ENCODE data around the gene PRRX2. TPM values are rescaled to one million over a fixed set of nuclear protein-coding genes. Genes with fewer than 3 reads are reported as not detected.
A peak's percentile ranks its signal among the peaks of the same experiment; 100 is the strongest.

PRRX2 gene
- total and polyA plus RNA-seq, 2 of the 4 experiments (the other 2 are of a cell fraction), result 12.7 to 35.5 TPM

DNA sequence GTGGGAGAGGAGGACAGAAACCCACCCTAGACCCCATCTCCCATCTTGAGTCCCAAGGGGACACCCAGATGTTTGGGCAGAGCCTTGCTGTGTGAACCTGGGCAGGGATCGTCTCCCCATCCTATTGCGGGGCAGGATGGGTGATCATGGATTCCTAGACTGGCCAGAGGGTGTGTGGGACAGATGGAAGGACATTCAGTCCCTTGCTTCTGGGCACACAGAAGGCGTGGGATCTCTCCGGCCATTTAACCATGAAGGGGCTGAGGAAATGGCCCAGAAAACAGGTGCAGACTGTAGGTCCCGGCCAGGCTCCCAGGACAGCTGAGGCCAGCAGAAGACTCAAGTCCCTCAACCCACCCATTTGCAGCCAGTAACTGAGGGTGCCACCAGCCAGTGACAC is 57.5 kb downstream of the PRRX2 start:
- Histone ChIP-seq H3K4me1 (ENCODE audit: control insufficient read depth, insufficient read depth, low read length) (peaks cover 8% of the 10 kb centered on the region; the same call in 1 of the 2 replicates), H3K14ac (replicated peaks; ENCODE audit: low read depth, low read length) (no peak overlapping the region), H3K4me2 (ENCODE audit: low read depth, low read length) (no peak overlapping the region), H2AFZ (replicated peaks; ENCODE audit: low read length, poor library complexity) (no peak overlapping the region), H4K8ac (ENCODE audit: low read depth in 2 of 2, low read length in 2 of 2) (no peak overlapping the region), H2BK120ac (ENCODE audit: low read depth, low read length) (no peak overlapping the region), H3K79me1 (ENCODE audit: low read depth in 1 of 2, low read length in 2 of 2) (peaks cover 0 to 20% of the 10 kb centered on the region in 2 experiments; a peak in 3 of 4 replicates), H3K36me3 (ENCODE audit: control insufficient read depth, insufficient read depth, low read length) (peaks cover 33% of the 10 kb centered on the region), H2BK15ac (ENCODE audit: low read depth, low read length) (no peak overlapping the region), H3K4me3 (ENCODE audit: insufficient read depth, low read depth, low read length) (no peak overlapping the region), H3K9me3 (ENCODE audit: control insufficient read depth, insufficient read depth, low read length) (no peaks in the 10 kb centered on the region), H2AK9ac (replicated peaks; ENCODE audit: low read depth, low read length, poor library complexity) (no peak overlapping the region), H3K27me3 (ENCODE audit: control insufficient read depth, insufficient read depth, low read length) (no peaks in the 10 kb centered on the region), H3K56ac (ENCODE audit: extremely low read depth, insufficient read depth, low read length) (no peak overlapping the region), H3K9me1 (ENCODE audit: insufficient read depth, low read length) (peaks cover 14% of the 10 kb centered on the region), H3K23ac (ENCODE audit: low read depth, low read length) (no peak overlapping the region), H3K27ac (ENCODE audit: insufficient read depth, low read length) (no peak overlapping the region), H3K18ac (ENCODE audit: low read depth, low read length) (no peak overlapping the region), H4K91ac (ENCODE audit: insufficient read depth, low read depth, low read length) (no peak overlapping the region), H2AK5ac (ENCODE audit: low read depth, low read length) (0 out of 2 replicates have a peak overlapping the region, but pooled peaks have one; percentile 28), H4K20me1 (ENCODE audit: insufficient read depth, low read length) (peaks cover 4% of the 10 kb centered on the region; the same call in 1 of the 2 replicates), H2BK20ac (ENCODE audit: low read depth, low read length) (no peak overlapping the region), H2BK5ac (ENCODE audit: low read depth, low read length, poor library complexity, severe bottlenecking) (no peak overlapping the region), H3K4ac (ENCODE audit: low read depth, low read length) (no peak overlapping the region), H4K5ac (ENCODE audit: low read depth, low read length) (no peak overlapping the region), H3K9ac (ENCODE audit: low read depth, low read length) (no peak overlapping the region)
- no peak for DNase-seq
- intact Hi-C loops (cut with micrococcal nuclease) (no loop called here), dilution Hi-C loops (cut with HindIII; ENCODE audit: low sequenced_read_pairs, unreplicated experiment) (no loop called here), in situ Hi-C loops (cut with MboI; ENCODE audit: low sequenced_read_pairs) (no loop called here)
- no peak for TF ChIP-seq RFX5 (IDR thresholded peaks at IDR 0.05; ENCODE audit: low read depth, low read length)
- ATAC-seq (ENCODE audit: low read depth), result no peak
- CTCF ChIA-PET, result interaction anchor here (1.0 to 1.2 kb wide), 2 partner anchors 67 to 81 kb away, joined by 3 to 4 read pairs; partner anchors contain the start of gene ASB6
- BruUV-seq (replicated peaks), result no TSS peak
- POLR2A ChIA-PET (ENCODE audit: unreplicated experiment), result no interaction called here
- 95% methylated on average over 3 of the region's 5 CpGs; no CpG with 5 or more reads in 1 of the 2 experiments for WGBS, 2 experiments (ENCODE audit: extremely low coverage in 2 of 2, insufficient read length in 1 of 2)

Data from IMR-90 (cell line).